Measurements from ENCODE around the gene THADA. TPM values are rescaled to one million over a fixed set of nuclear protein-coding genes. Genes with fewer than 3 reads are reported as not detected.
"Not testable (repeated sequence)": the region's sequence is repeated elsewhere in the genome, so short reads cannot be mapped to it uniquely, and the experiment has no call there.

THADA gene
- total RNA-seq, 1 experiment from 2014 or later, result 35.7 TPM

DNA sequence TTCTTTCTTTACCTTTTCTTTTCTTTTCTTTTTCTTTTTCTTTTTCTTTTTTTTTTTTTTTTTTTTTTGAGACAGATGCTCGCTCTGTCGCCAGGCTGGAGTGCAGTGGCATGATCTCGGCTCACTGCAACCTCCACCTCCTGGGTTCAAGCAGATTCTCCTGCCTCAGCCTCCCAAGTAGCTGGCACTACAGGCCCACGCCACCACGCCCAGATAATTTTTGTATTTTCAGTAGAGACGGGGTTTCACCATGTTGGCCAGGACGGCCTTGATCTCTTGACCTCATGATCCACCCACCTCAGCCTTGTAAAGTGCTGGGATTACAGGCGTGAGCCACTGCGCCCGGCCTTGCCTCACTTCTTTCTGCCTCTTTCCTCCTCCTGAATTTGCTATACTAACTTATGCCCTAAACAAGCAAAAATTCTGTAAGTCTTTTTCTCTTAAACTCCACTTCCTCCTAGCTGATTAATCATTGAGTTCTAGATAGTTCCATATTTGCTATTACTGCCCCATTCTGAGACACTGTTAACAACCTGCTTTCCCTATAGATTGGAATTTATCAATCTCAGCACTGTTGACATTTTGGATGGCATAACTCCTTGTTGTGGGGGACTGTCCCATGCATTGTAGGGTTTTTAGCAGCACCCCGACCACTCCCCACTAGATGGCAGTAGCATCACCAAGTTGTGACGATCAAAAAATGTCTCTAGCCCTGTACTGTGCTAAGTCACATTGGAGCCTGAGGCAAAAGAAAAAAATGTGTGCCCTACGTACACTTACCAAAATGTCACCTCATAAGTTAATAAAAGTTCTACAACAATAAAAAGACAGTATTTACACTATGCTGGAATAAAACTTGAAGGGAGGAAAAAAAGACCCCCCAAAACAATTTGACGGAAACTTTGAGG lies 16.4 kb upstream of the THADA start:
- H3K27me3 ChIP-seq, result no peaks in the 10 kb centered on the region
- peak; percentile 73 to 91 for DNase-seq
- H3K36me3 ChIP-seq, result no peaks in the 10 kb centered on the region
- no peaks in the 10 kb centered on the region for H3K9me3 ChIP-seq (replicated peaks)
- H3K4me1 ChIP-seq, result peaks cover 5% of the 10 kb centered on the region; the same call in 1 of the 2 replicates
- H3K27ac ChIP-seq, result no peak overlapping the region
- H3K4me3 ChIP-seq, result no peak overlapping the region

GRCh38 chr2:43610361-43610760 lies 14.5 kb upstream of the THADA start:
- H3K4me3 ChIP-seq, result no peak overlapping the region
- peaks cover 11% of the 10 kb centered on the region; the same call in 1 of the 2 replicates for H3K4me1 ChIP-seq

GRCh38 chr2:43609290-43609918 lies 13.6 kb upstream of the THADA start:
- no peak overlapping the region for H3K4me3 ChIP-seq
- DNase-seq, result peak; percentile 52 to 87

More at GRCh38 chr2:43610361-43610760, 14.5 kb upstream of the THADA start:
- Histone ChIP-seq H3K27me3 (no peaks in the 10 kb centered on the region), H3K27ac (no peak overlapping the region), H3K36me3 (no peaks in the 10 kb centered on the region), H3K9me3 (replicated peaks) (no peaks in the 10 kb centered on the region)
- no peak for DNase-seq

DNA sequence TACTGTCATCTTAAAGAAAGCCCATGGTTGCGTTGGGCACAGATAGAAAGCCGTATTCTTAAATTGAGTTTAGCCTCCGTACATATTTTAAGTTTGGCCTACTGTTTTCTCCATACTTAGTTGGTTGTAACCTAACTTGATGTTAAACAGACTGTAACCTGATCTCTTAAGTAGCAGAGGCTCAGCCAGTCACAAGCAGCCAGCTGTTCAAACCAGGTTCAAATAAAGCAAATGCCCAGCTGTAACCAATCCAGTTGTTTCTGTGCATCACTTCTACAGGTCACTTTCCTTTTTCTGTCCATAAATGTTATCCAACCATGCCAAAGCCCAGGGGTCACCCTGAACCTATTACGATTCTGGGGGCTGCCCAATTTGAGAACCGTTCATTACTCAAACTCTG lies 10.0 kb upstream of the THADA start:
- no peaks in the 10 kb centered on the region for H3K9me3 ChIP-seq (replicated peaks)
- H3K36me3 ChIP-seq, result no peaks in the 10 kb centered on the region
- DNase-seq, result peak; percentile 55 to 82
- no peaks in the 10 kb centered on the region for H3K27me3 ChIP-seq
- peaks cover 6% of the 10 kb centered on the region; the same call in 1 of the 2 replicates for H3K4me1 ChIP-seq
- no peak overlapping the region for H3K4me3 ChIP-seq
- H3K27ac ChIP-seq, result no peak overlapping the region

More at GRCh38 chr2:43609290-43609918, 13.6 kb upstream of the THADA start:
- no peaks in the 10 kb centered on the region for H3K27me3 ChIP-seq
- H3K9me3 ChIP-seq (replicated peaks), result no peaks in the 10 kb centered on the region
- H3K36me3 ChIP-seq, result no peaks in the 10 kb centered on the region
- H3K27ac ChIP-seq, result no peak overlapping the region
- H3K4me1 ChIP-seq, result peaks cover 11% of the 10 kb centered on the region; the same call in 1 of the 2 replicates

DNA sequence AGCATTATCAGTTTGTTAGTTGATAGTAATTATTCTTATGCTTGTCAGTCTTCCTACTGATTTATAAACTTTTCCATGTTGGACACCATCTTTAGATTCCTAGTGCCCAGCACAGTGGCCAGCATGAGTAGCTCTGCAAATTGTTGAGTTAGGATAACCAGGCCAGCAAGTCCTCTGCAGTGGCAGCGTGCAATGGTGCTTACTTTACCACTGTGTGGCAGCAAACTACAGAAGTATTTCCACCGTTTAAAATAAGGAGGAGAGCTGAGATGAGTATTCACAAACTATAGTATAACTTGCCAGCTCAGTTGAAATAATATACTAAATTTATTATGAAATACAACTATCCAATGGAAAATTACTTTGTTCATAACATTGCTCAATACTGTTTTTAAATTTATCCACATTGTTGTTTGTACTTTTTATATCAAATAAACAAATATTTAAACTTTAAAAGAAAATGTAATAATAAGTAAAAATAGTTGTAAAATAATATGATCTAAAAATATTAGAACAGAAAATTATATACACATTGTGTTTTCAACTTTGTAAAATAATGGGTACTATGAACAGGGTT lies 9.3 kb upstream of the THADA start:
- H3K27ac ChIP-seq, result no peak overlapping the region
- no peaks in the 10 kb centered on the region for H3K9me3 ChIP-seq (replicated peaks)
- H3K36me3 ChIP-seq, result no peaks in the 10 kb centered on the region
- no peaks in the 10 kb centered on the region for H3K27me3 ChIP-seq
- peak; percentile 51 to 70 for DNase-seq
- H3K4me3 ChIP-seq, result no peak overlapping the region
- peaks cover 6% of the 10 kb centered on the region; the same call in 1 of the 2 replicates for H3K4me1 ChIP-seq

DNA sequence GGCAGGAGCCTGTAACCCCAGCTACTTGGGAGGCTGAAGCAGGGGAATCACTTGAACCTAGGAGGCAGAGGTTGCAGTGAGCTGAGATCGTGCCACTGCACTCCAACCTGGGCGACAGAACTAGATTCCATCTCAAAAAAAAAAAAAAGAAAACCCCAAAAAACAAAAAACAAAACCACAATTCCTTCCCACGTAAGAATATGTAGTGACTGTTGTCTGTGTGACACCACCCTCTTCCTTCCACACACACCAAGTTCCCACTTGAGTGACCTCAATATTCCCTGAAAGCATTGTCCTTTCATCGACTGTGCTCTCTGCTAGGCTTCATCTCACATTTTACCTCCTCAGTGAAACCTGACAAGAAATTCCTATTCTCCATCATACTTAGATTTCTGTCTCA lies 8.8 kb upstream of the THADA start:
- Histone ChIP-seq H3K27ac (no peak overlapping the region), H3K27me3 (no peaks in the 10 kb centered on the region), H3K36me3 (no peaks in the 10 kb centered on the region), H3K4me1 (peaks cover 6% of the 10 kb centered on the region; the same call in 1 of the 2 replicates), H3K9me3 (replicated peaks) (no peaks in the 10 kb centered on the region), H3K4me3 (no peak overlapping the region)
- no peak for DNase-seq

DNA sequence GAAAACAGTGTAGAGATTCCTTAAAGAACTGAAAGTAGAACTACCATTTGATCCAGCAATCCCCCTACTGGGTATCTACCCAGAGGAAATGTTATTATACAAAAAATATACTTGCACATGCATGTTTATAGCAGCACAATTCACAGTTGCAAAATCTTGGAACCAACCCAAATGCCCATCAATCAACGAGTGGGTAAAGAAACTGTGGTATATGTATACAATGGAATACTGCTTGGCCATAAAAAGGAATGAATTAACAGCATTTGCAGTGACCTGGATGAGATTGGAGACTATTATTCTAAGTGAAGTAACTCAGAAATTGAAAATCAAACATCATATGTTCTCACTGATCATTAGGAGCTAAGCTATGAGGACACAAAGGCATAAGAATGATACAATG lies 4.8 kb upstream of the THADA start:
- H3K4me1 ChIP-seq; H3K4me3 ChIP-seq; DNase-seq; H3K27ac ChIP-seq; H3K27me3 ChIP-seq; H3K9me3 ChIP-seq (replicated peaks); H3K36me3 ChIP-seq: not testable (repeated sequence)

GRCh38 chr2:43594875-43595274 lies 963 bp downstream of the THADA start:
- peaks cover 4% of the 10 kb centered on the region; the same call in 1 of the 2 replicates for H3K4me1 ChIP-seq
- peaks cover 12% of the 10 kb centered on the region for H3K36me3 ChIP-seq
- no peak for DNase-seq
- no peaks in the 10 kb centered on the region for H3K9me3 ChIP-seq (replicated peaks)
- H3K4me3 ChIP-seq, result peak overlapping the region; percentile 79
- no peaks in the 10 kb centered on the region for H3K27me3 ChIP-seq
- H3K27ac ChIP-seq, result no peak overlapping the region

DNA sequence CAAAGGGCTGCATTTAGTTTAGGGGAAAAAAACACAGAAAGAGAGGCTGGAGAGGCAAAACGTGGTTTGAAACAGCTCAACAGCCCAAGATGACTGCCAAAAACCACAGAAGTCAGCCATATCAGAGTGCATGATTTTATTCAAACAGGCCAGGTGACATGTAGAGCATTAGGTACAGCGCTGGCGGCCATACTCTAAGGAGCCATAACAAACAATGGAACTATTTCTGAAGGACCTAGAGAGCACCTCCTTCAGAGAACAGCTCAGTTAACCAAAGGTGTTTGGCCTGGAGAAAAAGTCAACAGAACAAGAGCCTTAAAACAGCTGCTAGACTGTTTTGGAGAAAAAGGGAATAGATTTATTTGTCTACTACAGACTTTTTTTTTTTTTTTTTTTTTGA lies 2.6 kb downstream of the THADA start:
- no peak overlapping the region for H3K27ac ChIP-seq
- no peaks in the 10 kb centered on the region for H3K27me3 ChIP-seq
- DNase-seq, result no peak

DNA sequence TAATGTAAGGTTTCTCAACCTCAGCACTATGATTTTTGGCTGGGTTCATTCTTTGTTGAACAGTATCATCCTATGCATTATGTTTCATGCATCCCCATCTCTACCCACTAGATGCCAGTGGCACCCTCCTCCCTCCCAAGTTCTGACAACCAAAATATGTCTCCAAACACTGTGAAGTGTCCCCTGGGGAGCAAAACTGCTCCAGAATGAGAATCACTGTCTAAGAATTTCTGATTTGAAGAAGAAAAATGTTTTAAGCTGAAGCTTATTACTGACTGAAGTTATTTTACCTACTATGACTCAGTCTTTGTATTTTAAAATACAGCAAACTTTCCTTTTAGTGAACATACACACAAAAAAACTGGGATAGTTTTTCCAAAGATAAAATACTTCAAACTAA lies 3.4 kb downstream of the THADA start:
- Histone ChIP-seq H3K36me3 (peaks cover 28% of the 10 kb centered on the region), H3K27me3 (no peaks in the 10 kb centered on the region), H3K4me1 (peaks cover 4% of the 10 kb centered on the region; the same call in 1 of the 2 replicates), H3K9me3 (replicated peaks) (no peaks in the 10 kb centered on the region), H3K4me3 (no peak overlapping the region), H3K27ac (no peak overlapping the region)
- DNase-seq, result no peak

More for the DNA sequence above, 2.6 kb downstream of the THADA start:
- no peak overlapping the region for H3K4me3 ChIP-seq
- H3K4me1 ChIP-seq, result peaks cover 4% of the 10 kb centered on the region; the same call in 1 of the 2 replicates
- H3K36me3 ChIP-seq, result peaks cover 22% of the 10 kb centered on the region
- no peaks in the 10 kb centered on the region for H3K9me3 ChIP-seq (replicated peaks)

GRCh38 chr2:43585708-43586107 lies 10.1 kb downstream of the THADA start:
- H3K27ac ChIP-seq, result no peak overlapping the region
- no peak overlapping the region for H3K4me3 ChIP-seq
- peaks cover 54% of the 10 kb centered on the region for H3K36me3 ChIP-seq
- no peaks in the 10 kb centered on the region for H3K4me1 ChIP-seq
- no peaks in the 10 kb centered on the region for H3K27me3 ChIP-seq
- DNase-seq, result no peak
- no peaks in the 10 kb centered on the region for H3K9me3 ChIP-seq (replicated peaks)

DNA sequence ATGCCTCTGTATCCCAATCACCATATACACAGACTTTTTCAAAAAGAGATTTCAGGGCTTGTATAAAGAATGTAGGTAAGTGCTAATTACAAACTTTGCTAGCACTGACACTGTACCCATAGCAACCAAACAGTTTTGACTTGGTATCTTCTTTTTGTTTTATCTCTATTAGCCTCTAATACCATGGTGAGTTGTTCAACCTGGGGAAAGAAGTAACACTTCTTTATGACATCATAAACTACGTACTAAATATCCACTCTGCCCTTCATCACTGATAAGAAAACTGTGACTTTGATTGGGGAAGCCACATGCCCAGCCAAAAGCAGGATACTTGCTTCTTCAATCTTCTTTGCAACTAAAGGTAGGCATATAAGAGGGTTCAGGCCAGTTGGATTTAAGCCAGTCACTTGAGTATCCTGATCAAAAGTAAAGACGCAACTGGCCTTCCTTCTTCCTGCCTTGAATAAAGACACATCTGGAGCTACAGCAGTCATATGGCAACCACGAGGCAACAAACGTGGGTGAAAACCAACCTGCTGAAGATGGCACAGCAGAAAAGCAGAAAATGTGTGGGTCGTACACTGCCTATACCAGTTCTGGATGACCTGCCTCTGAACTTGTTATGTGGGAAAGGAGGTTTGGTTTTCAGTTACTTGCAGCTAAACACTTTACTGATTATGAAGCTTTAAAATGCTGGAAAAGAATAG lies 16.4 kb downstream of the THADA start:
- peaks cover 53% of the 10 kb centered on the region for H3K36me3 ChIP-seq

DNA sequence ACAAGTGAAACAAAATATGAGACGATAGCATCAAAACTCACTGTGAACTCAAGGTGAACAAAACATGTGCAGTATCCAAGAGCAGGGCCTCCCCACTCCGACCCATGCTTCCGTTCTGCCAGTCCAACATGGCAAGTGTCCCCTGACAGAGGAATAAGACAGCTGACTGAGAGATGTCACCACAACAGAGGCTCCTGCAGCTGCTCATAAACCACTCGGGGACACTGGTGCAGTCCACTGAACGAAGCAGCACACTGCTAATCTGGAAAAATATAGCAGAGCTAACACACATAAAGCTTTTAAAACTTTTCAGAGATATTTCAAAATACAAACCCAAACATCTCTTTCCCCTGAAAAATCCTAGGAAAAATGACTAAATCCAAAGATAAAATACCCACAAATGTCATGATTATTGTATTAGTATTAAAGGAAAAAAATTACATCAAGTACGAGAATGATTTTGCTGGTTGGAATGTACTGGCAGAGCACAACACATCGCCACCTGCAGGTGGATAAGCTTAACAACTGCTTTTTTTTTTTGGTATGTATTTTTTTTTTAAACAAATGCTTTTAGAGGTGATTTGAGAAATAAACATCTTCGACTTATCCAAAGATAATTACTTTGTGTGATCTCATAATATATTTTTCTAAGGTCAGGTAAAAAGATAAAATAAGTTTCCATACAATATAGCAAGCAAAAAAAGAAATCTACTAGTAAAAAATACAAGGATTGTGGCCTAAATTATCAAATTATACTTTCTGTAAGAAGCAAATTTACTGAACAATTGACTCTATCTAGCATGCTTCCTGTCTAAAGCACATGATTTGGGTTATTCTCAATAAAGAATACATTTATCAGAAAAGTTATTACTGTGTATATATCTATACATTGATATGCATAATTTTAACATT lies 18.6 kb downstream of the THADA start:
- H3K36me3 ChIP-seq, result peaks cover 63% of the 10 kb centered on the region
- H3K27me3 ChIP-seq, result no peaks in the 10 kb centered on the region
- H3K27ac ChIP-seq, result no peak overlapping the region
- peak; percentile 17 to 77 for DNase-seq
- no peak overlapping the region for H3K4me3 ChIP-seq
- H3K4me1 ChIP-seq, result no peaks in the 10 kb centered on the region
- H3K9me3 ChIP-seq (replicated peaks), result no peaks in the 10 kb centered on the region

More for the DNA sequence above, 16.4 kb downstream of the THADA start:
- Histone ChIP-seq H3K27ac (no peak overlapping the region), H3K4me1 (no peaks in the 10 kb centered on the region), H3K9me3 (replicated peaks) (no peaks in the 10 kb centered on the region), H3K27me3 (no peaks in the 10 kb centered on the region), H3K4me3 (no peak overlapping the region)
- DNase-seq, result no peak

All from SJCRH30 (cell line).